Frontal cortex (tissue), 4 donors: Measurements from ENCODE around the gene SCML2. TPM values are rescaled to one million over a fixed set of nuclear protein-coding genes. Genes with fewer than 3 reads are reported as not detected.
A peak's percentile ranks its signal among the peaks of the same experiment; 100 is the strongest.
"Not testable (repeated sequence)": the region's sequence is repeated elsewhere in the genome, so short reads cannot be mapped to it uniquely, and the experiment has no call there.

Experiments
- DNase-seq, 2 donors: peaks; one replicate each; pipeline ENCODE4 v3.0.0; 2012; ENCODE audit warnings: low spot score in 2 of 2
- FAIRE-seq: peaks from 2 replicates; lab custom pipeline; 2012; peaks lifted over from hg19 to GRCh38; lab: Jason Lieb, UNC
- total RNA-seq: library from RNA; depleted of rRNA; stranded (reverse); fragments of >200 nt; gene quantifications from one replicate; pipeline ENCODE4 v1.2.3, GENCODE V29; 2014
- donor health status: control.
- donor health status: control.
- donor health status: control.

SCML2 gene
- 13.9 TPM for total RNA-seq

DNA sequence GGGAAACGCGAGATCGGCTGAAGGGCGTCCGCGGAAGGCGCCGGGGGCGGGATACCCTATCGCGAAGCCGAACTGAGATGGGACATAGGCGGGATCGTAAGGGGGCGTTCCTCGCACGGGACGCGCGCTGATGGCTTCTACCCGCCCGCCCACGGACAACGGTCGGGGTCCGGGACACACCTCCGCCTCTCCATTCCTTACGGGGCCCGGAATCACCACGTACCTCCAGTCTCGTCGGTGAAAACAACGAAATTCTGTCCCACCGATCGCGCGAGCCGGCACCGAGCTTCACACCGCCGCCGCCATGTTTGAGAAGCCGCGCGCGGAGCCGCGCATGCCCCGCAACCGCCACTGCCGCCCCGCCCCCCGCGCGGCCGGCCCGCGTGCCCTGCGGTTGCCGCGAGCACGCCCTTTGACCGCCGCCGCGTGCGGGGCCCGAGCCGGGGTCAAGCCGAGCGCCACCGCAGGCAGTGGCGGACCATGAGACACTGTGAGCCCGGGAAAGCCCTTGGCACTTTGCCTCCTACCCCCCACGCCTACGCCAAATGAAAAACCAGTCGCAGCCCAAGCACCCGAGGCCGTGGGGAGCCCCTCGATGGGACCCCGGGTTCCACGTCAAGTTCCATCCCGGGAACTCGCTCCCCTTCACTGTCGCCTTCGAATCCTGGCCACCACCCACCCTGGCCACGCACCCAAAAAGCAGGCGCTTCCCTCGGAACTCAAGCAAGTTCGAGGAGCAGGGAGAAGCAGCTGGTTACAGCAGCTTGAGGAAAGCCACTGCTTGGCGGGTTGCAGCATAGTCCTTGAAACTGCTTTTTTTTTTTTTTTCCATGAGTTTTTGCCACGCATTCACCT is at the start of gene SCML2:
Gene SCML2 (minus strand): TSS at position 320 of the 855 bp plus-strand sequence. CDS start 20,617 bp downstream, outside the sequence.
- FAIRE-seq (no peak), DNase-seq (peak; percentile 39 to 58)

DNA sequence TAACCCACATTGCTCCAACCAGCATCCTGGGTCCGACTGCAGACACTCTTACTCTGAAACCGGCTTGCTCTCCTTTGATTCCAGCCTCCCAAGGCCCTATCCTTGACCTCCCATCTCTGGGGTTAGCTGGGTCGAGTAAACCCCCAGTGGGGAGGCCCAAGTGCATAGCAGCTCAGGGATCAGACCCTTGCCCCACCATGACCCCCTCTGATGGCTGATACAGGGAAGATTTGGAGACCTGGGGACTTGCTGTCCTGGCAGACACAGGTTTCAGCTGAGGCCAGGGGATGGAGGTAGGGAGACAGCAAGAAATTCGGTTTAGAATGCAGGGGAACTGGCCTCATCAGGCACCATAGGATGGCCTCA is 47.3 kb upstream of the SCML2 start:
- FAIRE-seq (no peak), DNase-seq (no peak)

DNA sequence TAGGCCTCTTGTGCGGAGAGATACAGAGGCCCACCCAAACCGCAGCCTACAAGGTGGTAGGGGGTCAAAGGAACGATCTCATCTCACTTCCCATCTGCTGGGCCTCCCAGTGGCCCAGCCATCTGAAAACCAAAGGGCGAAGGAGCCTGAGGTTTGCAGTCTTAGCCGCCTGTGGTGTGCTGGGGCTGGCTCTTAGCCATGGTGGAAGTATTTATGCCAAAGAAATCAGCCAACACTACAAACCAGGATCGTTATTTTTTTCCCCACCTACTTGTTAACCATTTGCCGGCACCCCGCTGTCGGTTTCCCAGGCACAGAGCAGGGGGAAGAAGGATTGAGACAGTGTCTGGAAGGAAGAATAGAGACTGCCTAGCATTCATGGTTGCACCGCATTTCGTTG is 40.0 kb upstream of the SCML2 start:
- DNase-seq (no peak), FAIRE-seq (no peak)

DNA sequence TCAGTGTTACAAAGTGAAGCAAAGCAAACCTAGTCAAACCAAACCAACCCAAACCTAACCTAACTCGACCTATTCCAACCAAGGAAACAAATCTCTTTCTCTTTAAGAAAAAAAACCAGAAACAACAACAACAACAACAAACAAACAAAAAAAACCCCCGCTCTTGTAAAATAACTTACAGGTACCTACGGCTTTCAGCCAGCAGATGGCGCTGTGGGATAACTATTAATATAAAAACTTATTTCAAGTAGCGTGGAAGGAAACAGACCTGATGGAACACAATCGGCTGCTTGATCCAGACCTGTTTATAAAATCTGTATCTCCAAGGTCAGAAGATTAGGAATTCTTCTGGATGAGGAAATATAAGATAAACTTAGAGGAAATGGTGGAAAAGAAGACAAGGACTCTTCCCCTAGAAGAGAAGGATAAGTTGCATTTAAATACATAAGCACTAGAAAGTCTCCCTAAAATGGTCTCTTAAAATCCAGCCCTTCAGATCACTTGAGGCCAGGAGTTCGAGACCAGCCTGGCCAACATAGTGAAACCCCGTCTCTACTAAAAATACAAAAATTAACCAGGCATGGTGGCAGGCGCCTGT is 36.6 kb upstream of the SCML2 start:
- DNase-seq (peak in 1 of 2 donors; percentile 36), FAIRE-seq (peak; percentile 96)

DNA sequence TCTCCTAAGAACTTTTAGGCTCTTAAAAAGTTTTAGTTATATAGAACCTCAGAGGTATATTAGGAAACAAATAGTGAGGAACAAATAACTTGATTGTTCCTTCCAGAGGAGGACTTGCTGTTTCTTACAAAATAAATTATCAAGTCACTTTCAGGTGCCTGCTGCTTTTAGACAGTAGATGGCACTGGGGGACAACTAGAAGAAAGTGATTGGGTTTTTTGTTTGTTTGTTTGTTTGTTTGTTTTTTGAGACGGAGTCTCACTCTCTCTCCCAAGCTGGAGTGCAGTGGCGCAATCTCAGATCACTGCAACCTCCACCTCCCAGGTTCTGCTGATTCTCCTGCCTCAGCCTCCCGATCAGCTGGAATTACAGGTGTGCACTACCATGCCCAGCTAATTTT is 35.5 kb upstream of the SCML2 start:
- DNase-seq (no peak), FAIRE-seq (no peak)

DNA sequence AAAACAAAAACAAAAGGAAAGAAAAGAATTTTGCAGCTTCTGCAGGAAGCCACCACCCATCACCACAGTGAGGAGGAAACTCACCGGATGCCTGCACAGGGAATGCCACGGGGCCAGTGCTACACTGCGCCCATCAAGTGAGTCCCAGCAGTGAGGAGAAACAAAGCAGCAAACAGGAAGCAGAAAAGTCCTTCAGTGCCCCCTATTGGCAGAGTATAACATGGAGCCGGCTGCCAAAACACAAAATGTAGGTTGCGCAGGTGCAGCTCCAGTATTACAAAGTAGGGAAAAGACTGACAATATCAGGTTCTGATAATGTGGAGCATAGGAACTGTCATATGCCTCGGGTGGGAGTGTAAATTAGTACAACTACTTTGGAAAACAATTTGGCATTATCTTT is 23.3 kb upstream of the SCML2 start:
- no peak for DNase-seq
- FAIRE-seq = no peak

DNA sequence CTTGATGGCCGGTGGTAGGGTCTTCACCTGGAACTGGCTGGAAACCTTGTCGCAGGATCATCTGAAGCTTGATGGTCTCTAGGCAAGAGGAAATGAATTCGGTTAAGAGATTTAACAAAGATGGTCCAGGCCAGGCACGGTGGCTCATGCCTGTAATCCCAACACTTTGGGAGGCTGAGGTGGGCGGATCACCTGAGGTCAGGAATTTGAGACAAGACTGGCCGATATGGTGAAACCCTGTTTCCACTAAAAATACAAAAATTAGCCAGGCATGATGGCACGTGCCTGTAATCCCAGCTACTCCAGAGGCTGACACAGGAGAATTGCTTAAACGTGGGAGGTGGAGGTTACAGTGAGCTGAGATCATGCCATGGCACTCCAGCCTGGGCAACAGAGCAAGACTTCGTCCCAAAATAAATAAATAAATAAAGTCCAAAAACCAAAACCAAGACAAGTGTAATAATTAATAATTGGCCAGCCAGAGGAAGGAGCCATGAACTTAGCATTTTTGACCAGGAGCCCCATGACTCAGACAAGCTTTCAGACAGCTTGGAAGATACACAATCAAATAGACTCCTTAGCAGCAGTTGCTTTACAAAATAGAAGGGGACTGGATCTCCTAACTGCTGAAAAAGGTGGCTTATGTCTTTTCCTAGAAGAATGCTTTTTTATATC is 20.8 kb upstream of the SCML2 start:
- not testable (repeated sequence) for FAIRE-seq

DNA sequence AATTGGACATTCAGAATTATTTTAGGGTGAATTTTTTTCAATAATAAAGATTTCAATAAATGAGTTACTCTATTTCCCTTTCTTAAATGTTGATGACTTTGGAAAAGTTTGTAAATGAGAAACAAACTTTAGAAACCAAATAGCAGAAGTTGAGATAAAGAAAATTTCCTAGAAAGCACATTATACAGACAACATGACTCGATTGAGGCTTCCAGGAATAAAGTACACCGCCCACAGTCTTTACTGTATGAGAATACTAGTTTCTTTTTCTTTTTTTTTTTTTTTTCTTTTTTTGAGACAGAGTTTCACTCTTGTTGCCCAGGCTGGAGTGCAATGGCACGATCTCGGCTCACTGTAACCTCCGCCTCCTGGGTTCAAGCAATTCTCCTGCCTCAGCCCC is 14.6 kb upstream of the SCML2 start:
- not testable (repeated sequence) for FAIRE-seq

More for the DNA sequence above, 20.8 kb upstream of the SCML2 start:
- not testable (repeated sequence) for DNase-seq

DNA sequence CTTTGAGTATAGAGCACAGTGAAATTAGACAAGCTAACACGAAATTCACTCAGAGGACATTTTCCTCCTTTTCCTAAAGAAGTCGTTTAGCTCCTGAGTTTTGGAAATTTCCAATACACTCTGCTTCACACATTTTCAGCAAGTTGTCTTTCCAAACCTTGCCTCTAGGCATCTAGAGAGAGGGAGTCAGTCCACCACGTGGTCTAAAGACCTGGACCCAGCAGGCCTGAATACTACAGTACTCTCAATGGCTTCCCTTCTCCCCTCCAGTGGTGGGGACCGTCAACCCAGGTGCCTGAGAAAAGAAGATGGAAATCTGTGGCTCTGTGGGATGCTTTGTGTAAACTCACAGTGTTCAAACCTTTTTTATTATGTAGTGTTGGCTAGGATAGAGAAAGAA is 13.9 kb upstream of the SCML2 start:
- FAIRE-seq (no peak), DNase-seq (no peak)

More for the DNA sequence above, 14.6 kb upstream of the SCML2 start:
- DNase-seq = not testable (repeated sequence)

DNA sequence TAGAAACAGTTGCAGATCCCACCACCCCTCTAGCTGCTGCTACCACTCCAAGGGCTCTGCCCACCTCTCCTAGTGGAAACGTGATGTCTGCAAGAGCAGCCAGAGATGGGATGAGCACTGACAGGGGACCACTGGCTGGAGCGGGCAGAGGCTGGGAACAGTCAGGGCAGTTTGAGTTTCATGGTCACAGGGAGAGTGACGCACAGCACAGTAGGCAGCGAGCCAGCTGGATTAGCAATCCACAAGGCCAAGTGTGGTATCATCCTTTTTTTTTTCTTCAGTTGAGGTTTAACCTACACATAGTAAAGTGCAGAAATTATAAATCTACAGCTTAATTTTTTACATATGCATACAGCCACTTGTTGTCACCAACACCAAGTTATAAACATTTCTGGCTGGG is 6.4 kb upstream of the SCML2 start:
- DNase-seq = no peak
- no peak for FAIRE-seq

DNA sequence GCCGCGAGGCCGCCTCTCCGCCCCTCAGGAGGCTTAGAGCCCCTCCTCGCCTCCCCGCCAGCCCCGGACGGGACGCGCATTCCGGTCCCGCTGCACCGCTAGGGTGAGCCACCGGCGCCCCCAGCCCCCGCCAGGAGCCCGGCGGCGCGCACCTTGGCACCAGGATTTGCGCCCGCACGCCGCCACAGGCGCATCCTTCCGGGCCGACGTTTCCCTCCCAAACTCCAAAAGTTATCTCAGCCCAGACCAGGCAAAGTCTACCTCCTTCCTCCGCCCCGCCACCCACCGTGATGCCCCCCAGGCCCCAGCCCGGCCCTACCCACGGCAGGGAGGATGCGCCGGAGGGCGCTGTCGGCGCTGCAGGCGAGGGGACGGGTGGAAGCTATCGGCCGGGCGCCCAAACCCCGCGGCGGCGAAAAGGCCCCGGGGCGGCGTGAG is 538 bp downstream of the SCML2 start:
- DNase-seq (no peak), FAIRE-seq (no peak)

DNA sequence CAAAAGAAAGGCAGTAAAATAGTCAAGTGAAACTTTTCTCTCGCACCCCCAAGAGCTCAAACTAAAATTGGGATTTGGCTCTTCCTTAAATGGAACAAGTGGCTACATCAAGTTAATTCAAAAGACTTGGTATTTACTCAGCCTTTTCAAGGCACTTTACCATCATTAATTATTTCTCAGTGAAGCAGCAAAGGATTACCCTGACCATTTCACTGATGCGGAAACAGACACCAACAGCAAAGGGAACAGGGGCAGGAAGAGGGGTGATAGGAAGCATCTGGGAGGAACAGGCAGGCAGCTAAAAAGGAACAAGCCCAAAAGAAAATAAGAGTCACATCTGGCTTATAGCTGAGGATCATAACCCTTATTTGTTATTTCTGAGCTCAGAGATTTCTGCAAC is 2.7 kb downstream of the SCML2 start:
- DNase-seq (no peak), FAIRE-seq (no peak)

DNA sequence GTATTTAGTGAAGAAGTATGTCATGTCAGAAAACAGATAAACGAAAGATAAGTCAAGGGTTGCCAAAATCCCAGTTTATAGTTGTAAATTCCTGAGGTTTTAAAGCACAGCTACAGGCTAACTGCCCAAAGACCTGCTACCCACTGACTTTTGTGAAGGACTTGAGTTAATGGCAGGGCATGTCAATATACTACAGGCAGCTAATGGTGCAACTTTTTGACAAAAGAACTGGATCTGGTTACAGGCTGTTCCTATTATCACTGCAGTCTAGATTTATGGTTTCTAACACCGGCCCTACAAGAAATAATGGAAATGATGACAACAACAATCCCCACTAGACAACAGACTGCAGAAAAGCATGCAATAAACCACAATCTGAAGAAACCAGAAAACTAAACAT is 6.4 kb downstream of the SCML2 start:
- DNase-seq (no peak), FAIRE-seq (no peak)

DNA sequence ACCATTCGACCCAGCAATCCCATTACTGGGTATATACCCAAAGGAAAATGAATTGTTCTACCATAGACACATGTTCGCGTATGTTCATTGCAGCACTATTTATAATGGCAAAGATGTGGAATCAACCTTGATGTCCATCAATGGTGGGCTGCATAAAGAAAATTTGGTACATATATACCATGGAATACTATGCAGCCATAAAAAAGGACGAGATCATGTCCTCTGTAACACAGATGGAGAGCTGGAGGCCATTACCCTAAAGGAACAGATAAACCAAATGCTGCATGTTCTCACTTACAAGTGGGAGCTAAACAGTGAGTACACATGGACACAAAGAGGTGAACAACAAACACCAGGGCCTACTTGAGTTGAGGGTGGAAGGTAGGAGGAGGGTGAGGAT is 45.1 kb downstream of the SCML2 start:
- no peak for FAIRE-seq
- DNase-seq = no peak

DNA sequence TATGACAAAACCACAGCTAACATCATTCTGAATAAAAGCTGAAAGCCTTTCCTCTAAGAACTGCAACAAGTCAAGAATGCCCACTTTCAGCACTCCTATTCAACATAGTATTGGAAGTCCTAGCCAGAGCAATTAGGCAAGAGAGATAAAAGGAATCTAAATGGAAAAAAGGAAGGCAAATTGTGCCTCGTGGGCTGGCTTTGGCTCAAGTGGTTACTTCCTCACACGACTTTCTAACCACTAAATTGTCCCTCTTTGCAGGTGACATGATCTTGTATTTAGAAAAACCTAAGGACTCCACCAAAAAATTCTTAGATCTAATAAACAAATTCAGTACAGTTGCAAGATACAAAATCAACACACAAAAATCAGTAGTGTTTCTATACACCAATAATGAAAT is 57.2 kb downstream of the SCML2 start:
- DNase-seq (no peak), FAIRE-seq (no peak)

DNA sequence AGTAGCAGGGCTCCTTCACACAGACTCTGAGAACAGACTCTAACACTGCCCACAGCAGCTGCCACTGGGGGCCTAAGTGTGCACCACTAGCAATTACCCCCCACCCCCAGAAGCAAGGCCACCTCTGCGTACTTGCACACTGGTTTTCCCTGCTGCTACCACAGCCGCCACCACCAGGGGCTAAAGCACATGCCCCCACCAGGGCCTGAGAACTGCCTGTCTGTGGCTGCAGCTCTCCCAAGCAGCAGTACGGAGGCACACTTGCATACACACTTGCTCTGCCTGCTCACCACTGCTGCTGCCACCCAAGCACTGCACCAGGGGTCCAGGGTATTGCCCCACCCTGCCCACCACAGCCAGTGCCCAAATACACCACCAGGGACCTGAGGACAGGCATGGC is 59.6 kb downstream of the SCML2 start:
- FAIRE-seq (no peak), DNase-seq (no peak)

DNA sequence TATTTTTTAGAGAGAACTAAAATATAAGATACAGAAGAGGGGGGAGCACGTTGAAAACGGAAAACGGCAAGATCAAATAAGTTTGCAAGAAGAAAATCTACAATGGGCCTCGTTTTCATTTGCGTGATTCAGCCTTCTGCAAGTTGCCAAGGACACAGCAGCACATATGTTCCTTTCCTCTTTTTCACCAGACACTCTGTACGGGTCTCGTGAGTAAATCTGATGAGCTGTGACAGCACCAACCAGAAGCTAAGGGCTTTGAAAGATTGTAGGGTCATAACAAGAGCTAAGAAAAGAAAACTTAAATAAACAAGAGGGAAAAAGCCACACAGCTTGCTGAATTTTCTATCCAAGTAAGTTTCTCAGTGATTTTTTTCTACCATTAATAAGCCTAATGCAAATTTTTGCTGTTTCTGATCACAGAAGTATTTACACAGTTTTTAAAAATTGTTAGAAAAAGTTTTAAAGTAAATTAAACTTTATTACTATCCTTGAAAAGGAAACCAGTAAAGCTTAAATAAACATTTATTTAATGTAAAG is 63.4 kb downstream of the SCML2 start:
- FAIRE-seq = no peak

DNA sequence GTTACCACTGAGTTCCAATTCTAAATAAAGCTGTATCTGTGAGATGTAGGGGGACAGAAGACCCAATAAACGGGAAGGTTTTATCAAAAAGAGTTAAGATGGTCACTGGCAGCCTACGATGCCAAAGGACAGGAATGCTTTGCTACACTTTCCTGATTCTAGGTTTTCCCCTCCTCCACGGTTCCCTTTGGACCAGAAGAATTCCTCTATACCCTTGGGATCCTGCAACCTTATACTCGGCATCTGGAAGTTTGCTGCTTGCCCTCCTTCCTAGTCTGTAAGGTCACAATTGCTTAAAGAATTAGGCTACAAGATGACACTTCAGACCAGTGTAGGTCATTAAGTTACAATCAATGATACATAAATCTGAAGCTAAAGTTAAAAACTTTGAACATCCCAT is 64.3 kb downstream of the SCML2 start:
- DNase-seq (no peak), FAIRE-seq (no peak)

More for the DNA sequence above, 63.4 kb downstream of the SCML2 start:
- no peak for DNase-seq

DNA sequence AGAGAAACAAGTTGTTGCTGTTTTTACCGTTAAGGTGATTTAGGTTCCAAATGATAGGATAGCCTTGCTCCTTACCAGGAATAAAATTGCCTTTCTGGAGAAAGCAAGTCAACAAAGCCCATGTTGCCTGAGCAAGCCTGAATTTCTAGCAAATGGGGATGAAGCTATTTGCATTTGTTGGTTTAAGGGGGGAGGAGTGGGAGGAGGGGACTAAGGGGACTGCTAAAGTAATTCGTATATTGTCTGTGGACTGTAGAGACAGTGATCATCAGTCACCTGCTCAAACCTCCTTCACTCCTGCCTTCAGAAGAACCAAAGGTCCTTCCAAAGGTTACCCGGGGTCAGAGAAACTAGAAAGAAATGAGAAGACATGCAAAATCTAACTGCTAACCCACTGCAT is 65.8 kb downstream of the SCML2 start:
- DNase-seq (no peak), FAIRE-seq (no peak)

DNA sequence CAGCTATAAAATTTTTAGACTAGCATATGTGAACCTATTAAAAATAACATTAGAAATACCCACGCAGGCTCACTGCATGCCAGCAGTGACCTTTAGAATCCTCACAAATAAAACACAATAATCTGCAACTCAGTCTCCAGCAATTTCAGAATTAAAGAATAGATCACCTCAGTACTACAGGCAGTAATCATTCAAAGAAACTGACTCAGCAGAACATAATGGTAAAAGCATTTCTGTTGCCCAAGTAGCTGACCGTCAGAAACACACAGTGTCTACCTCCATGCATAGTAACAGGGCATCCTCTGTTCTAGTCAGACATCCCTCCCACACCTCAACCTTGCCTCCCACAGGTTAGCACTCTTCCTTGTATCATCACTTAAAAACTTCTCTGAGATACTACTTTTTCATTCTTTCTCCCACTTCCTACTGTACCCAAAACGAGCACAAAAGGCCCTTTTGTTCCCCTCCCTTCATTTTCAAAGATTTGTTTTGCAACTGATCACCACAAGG is 68.1 kb downstream of the SCML2 start:
- DNase-seq (no peak), FAIRE-seq (no peak)
